Endothelial cell of umbilical vein (primary cell): Measurements from ENCODE around the gene CDKL2. TPM values are rescaled to one million over a fixed set of nuclear protein-coding genes. Genes with fewer than 3 reads are reported as not detected.

Source experiments
- BruUV-seq: library from RNA; stranded (reverse); fragments of 400-500 nt; replicated peaks from 2 replicates; lab custom pipeline; 2021; lab: Mats Ljungman, UMichigan
- CTCF ChIA-PET: fragments of 300-600, 350-600 bp; sonication (Branson Sonifier 250); formaldehyde crosslinking; loops from one replicate; lab custom pipeline; 2021; ENCODE audit warnings: antibody characterized with exemption, inconsistent platforms; lab: Charles Lee
- POLR2A ChIA-PET: fragments of 300-600, 350-600 bp; sonication (Branson Sonifier 250); formaldehyde crosslinking; loops from one replicate; lab custom pipeline; 2021; ENCODE audit warnings: antibody characterized with exemption, inconsistent platforms; lab: Charles Lee
- DNase-seq: peaks from one replicate; pipeline ENCODE4 v3.0.0-alpha.2; 2011; ENCODE audit warnings: low read depth, low spot score
- FAIRE-seq: peaks from 2 replicates; lab custom pipeline; 2011; peaks lifted over from hg19 to GRCh38; lab: Jason Lieb, UNC
- H2AFZ ChIP-seq: 2 replicates; pipeline ENCODE4 v1.6.0; 2012; ENCODE audit warnings: low read depth, low read length, control low read depth, inconsistent platforms
- H3K27ac ChIP-seq: 2 replicates; pipeline ENCODE4 v1.5.1; 2011; ENCODE audit warnings: low read depth, mild to moderate bottlenecking, control low read depth, low read length, moderate library complexity; ENCODE audit not compliant: insufficient read depth
- H3K27me3 ChIP-seq, 2 experiments: 2 replicates each; pipeline versions ENCODE4 v1.6.0 to v1.6.1; 2011; ENCODE audit warnings: low read length in 2 of 2, mixed read lengths in 1 of 2; ENCODE audit not compliant: control insufficient read depth in 2 of 2, insufficient read depth in 2 of 2
- H3K36me3 ChIP-seq, 2 experiments: 2 replicates in 1 of 2; 3 replicates in 1 of 2; pipeline ENCODE4 v1.5.1; 2011; ENCODE audit warnings: low read length in 2 of 2, mild to moderate bottlenecking in 1 of 2, moderate library complexity in 1 of 2; ENCODE audit not compliant: control insufficient read depth in 2 of 2, insufficient read depth in 2 of 2; ENCODE audit errors: extremely low read depth in 1 of 2
- H3K4me1 ChIP-seq: 3 replicates; pipeline ENCODE4 v1.5.1; 2011; ENCODE audit warnings: mild to moderate bottlenecking, low read length; ENCODE audit not compliant: control insufficient read depth, insufficient read depth; ENCODE audit errors: extremely low read depth
- H3K4me2 ChIP-seq: 2 replicates; pipeline ENCODE4 v1.6.1; 2011; ENCODE audit warnings: low read length, control low read depth, mixed read lengths; ENCODE audit not compliant: insufficient read depth
- H3K4me3 ChIP-seq, 3 experiments: fragments of 200-600 bp in 1 of 3; sonication (generic), shearing (Covaris generic) in 1 of 3; replicated peaks in 1 of 3; 2 replicates each; pipeline ENCODE4 v1.5.1; 2011 to 2016; ENCODE audit warnings: control low read depth in 3 of 3, low read length in 3 of 3, mild to moderate bottlenecking in 2 of 3, inconsistent platforms in 1 of 3, low read depth in 1 of 3, moderate library complexity in 1 of 3; ENCODE audit not compliant: insufficient read depth in 1 of 3
- H3K79me2 ChIP-seq: 2 replicates; pipeline ENCODE4 v1.6.0; 2012; ENCODE audit warnings: low read length, inconsistent platforms; ENCODE audit not compliant: control insufficient read depth, insufficient read depth
- H3K9ac ChIP-seq: replicated peaks from 2 replicates; pipeline ENCODE3; 2011; ENCODE audit warnings: low read length, control low read depth; ENCODE audit not compliant: insufficient read depth; ENCODE audit errors: extremely low read depth
- H3K9me1 ChIP-seq: replicated peaks from 3 replicates; pipeline ENCODE4 v1.6.0; 2011; ENCODE audit warnings: mild to moderate bottlenecking, low read length; ENCODE audit not compliant: control insufficient read depth, insufficient read depth; ENCODE audit errors: extremely low read depth
- H3K9me3 ChIP-seq: replicated peaks from 2 replicates; pipeline ENCODE4 v1.5.1; 2012; ENCODE audit warnings: low read length, inconsistent platforms; ENCODE audit not compliant: control insufficient read depth, insufficient read depth
- H4K20me1 ChIP-seq: replicated peaks from 2 replicates; pipeline ENCODE3; 2011; ENCODE audit warnings: mild to moderate bottlenecking, low read length; ENCODE audit not compliant: control insufficient read depth, insufficient read depth; ENCODE audit errors: extremely low read depth
- CTCF ChIP-seq, 2 donors: IDR thresholded peaks; 1 replicate in 1 of 2; 2 replicates in 1 of 2; pipeline ENCODE4 v1.5.1; 2011; ENCODE audit warnings: low read length in 2 of 2, mild to moderate bottlenecking in 2 of 2, moderate library complexity in 2 of 2, control low read depth in 1 of 2, inconsistent platforms in 1 of 2, low read depth in 1 of 2; ENCODE audit not compliant: insufficient read depth in 1 of 2; ENCODE audit errors: extremely low read depth in 1 of 2
- EZH2 ChIP-seq: IDR thresholded peaks from 2 replicates; pipeline ENCODE4 v1.6.1; 2012; ENCODE audit warnings: borderline replicate concordance, low read depth, mild to moderate bottlenecking, moderate library complexity, low read length, inconsistent platforms; ENCODE audit not compliant: severe bottlenecking
- FOS ChIP-seq: IDR thresholded peaks from 2 replicates; pipeline ENCODE4 v1.6.1; 2011; ENCODE audit warnings: mild to moderate bottlenecking, low read length, moderate library complexity, borderline replicate concordance; ENCODE audit not compliant: insufficient read depth
- GATA2 ChIP-seq: IDR thresholded peaks from 2 replicates; pipeline ENCODE4 v1.7.0; 2011; ENCODE audit warnings: low read depth, mild to moderate bottlenecking, moderate library complexity, mixed read lengths, low read length; ENCODE audit not compliant: insufficient read length, insufficient read depth
- JUN ChIP-seq: IDR thresholded peaks from 2 replicates; pipeline ENCODE4 v1.6.1; 2011; ENCODE audit warnings: borderline replicate concordance, low read depth; ENCODE audit not compliant: insufficient read length, insufficient read depth
- MYC ChIP-seq: IDR thresholded peaks from one replicate; pipeline ENCODE4 v1.6.1; 2011; ENCODE audit warnings: mild to moderate bottlenecking, low read depth, low read length
- POLR2A ChIP-seq: IDR thresholded peaks from 2 replicates; pipeline ENCODE4 v1.6.1; 2012; ENCODE audit warnings: low read depth, mild to moderate bottlenecking, control low read depth, low read length
- POLR2AphosphoS5 ChIP-seq: IDR thresholded peaks from 2 replicates; pipeline ENCODE4 v1.6.1; 2012; ENCODE audit warnings: low read depth, mild to moderate bottlenecking, control low read depth, low read length, moderate library complexity; ENCODE audit not compliant: insufficient read depth
- dilution Hi-C: fragments of 300-500 bp; cut with MboI; formaldehyde crosslinking; loops from one replicate; pipeline ENCODE4 v1.15.0; 2019; ENCODE audit warnings: low sequenced_read_pairs; ENCODE audit not compliant: extremely low pct_ligation_motif_present
- intact Hi-C: fragments of 100-400 bp; cut with micrococcal nuclease; formaldehyde crosslinking; loops from one replicate; pipeline ENCODE4 v1.10.0; 2022
- polyA plus RNA-seq, 4 experiments: library from polyadenylated mRNA; depleted of rRNA in 3 of 4; stranded (reverse) in 3 of 4; unstranded in 1 of 4; fragments of >200 nt; gene quantifications; 2 replicates each; pipeline versions ENCODE4 v1.2.1 to v1.2.3, GENCODE V29; 2011 to 2012; ENCODE audit warnings: missing spikeins in 1 of 4
- total RNA-seq: library from RNA; stranded (reverse); gene quantifications from 2 replicates; pipeline ENCODE4 v1.2.3, GENCODE V29; 2021
- TF ChIP-seq, protein P1 (sequence below): IDR thresholded peaks from 2 replicates; pipeline ENCODE4 v1.6.1; 2011; ENCODE audit not compliant: insufficient read depth, insufficient read length

The CDKL2 gene
- total and polyA plus RNA-seq, 2 donors (not counting 3 experiments of a cell fraction or from before 2014, with no cell fraction given): 0.23 to 0.55 TPM

DNA sequence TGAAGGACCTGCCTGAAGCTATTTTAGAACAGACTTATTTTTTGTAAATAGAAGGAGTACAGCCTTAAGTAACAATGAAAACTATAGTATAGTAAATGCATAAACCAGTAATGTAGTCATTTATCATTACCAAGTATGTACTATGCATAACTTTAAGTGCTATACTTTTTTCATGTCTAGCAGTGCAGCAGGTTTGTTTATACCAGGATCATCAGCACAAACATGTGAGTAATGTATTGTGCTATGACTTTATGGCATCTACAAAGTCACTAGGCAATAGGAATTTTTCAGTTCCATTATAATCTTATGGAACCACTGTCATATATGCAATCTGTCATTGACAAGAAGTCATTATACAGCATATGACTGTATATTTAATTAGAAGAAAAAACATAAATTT, 77.9 kb downstream of the CDKL2 start:
- FAIRE-seq: no peak
- H3K36me3 ChIP-seq: no peaks in the 10 kb centered on the region
- H3K4me1 ChIP-seq: no peaks in the 10 kb centered on the region
- TF ChIP-seq EZH2 (no peak), GATA2 (no peak), POLR2A (no peak), POLR2AphosphoS5 (no peak), MYC (no peak), FOS (no peak), JUN (no peak), CTCF (IDR thresholded peaks at IDR 0.05; ENCODE audit: extremely low read depth in 1 of 2, insufficient read depth in 1 of 2, low read depth in 1 of 2, low read length in 2 of 2) (no peak)
- TF ChIP-seq, protein P1, sequence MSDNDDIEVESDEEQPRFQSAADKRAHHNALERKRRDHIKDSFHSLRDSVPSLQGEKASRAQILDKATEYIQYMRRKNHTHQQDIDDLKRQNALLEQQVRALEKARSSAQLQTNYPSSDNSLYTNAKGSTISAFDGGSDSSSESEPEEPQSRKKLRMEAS: no peak
- BruUV-seq: no TSS peak
- dilution Hi-C loops (no loop called here), intact Hi-C loops (no loop called here)
- no peaks in the 10 kb centered on the region for H3K9me3 ChIP-seq
- no peaks in the 10 kb centered on the region for H3K79me2 ChIP-seq
- POLR2A ChIA-PET: no interaction called here
- no peak overlapping the region for H2AFZ ChIP-seq
- no peak overlapping the region for H3K4me3 ChIP-seq
- H3K9me1 ChIP-seq: no peaks in the 10 kb centered on the region
- H3K27me3 ChIP-seq: peaks cover 0 to 9% of the 10 kb centered on the region in 2 experiments
- DNase-seq: no peak
- CTCF ChIA-PET: interaction anchor here (1.3 kb wide), 1 partner anchor 296 kb away, joined by 3 read pairs; no protein-coding TSS in a partner anchor
- no peak overlapping the region for H3K4me2 ChIP-seq
- H3K9ac ChIP-seq: no peak overlapping the region
- H4K20me1 ChIP-seq: no peaks in the 10 kb centered on the region
- no peak overlapping the region for H3K27ac ChIP-seq
